ENCODE results near the gene FGGY.
"Not testable (repeated sequence)": the region's sequence is repeated elsewhere in the genome, so short reads cannot be mapped to it uniquely, and the experiment has no call there.

Gene FGGY, protein sequence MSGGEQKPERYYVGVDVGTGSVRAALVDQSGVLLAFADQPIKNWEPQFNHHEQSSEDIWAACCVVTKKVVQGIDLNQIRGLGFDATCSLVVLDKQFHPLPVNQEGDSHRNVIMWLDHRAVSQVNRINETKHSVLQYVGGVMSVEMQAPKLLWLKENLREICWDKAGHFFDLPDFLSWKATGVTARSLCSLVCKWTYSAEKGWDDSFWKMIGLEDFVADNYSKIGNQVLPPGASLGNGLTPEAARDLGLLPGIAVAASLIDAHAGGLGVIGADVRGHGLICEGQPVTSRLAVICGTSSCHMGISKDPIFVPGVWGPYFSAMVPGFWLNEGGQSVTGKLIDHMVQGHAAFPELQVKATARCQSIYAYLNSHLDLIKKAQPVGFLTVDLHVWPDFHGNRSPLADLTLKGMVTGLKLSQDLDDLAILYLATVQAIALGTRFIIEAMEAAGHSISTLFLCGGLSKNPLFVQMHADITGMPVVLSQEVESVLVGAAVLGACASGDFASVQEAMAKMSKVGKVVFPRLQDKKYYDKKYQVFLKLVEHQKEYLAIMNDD

DNA sequence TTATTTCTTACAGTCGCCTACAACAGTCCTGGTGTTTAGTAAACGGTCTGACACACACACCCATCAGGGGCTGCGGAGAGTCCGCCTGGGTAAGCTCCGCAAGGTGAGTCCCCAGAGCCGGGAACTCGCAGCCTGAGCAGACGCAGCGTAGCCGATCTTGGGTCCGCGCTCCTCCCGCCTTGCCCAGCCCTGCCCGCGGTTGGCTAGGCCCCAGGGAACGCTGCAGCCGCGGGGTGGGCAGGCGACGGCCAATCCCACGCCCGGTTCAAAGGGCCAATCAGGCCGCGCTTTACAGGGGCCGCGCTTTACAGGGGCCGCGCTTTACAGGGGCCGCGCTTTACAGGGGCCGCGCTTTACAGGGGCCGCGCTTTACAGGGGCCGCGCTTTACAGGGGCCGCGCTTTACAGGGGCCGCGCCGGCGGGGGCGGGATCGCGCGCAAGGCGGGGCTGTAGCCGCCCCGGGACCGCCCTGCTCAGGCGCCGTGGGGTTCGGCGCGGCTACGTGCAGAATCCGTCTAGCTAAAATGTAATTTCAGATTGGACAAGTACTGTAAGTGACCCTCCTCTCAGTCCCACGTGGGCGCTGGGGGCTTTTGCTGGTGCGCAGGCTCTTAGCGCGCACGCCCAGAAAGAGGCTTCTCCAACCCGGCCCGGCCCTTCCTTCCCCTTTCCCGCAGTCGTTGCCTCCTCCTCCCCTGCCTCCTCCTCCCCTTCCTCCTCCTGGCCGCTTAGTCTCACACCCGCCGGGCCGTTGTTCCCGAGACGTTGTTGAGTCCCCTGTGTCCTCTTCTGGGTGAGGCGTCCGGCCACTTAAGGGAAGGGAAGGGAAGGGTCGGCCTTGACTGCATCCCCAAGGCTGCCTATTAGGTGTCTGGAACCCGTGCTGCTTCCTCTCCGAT lies at the start of gene FGGY:
FGGY (plus strand) TSS at position 737 of the 899 bp plus-strand sequence. CDS start 24,456 bp downstream, outside the sequence.
- peak; percentile 88 for DNase-seq (ENCODE audit: low spot score)

DNA sequence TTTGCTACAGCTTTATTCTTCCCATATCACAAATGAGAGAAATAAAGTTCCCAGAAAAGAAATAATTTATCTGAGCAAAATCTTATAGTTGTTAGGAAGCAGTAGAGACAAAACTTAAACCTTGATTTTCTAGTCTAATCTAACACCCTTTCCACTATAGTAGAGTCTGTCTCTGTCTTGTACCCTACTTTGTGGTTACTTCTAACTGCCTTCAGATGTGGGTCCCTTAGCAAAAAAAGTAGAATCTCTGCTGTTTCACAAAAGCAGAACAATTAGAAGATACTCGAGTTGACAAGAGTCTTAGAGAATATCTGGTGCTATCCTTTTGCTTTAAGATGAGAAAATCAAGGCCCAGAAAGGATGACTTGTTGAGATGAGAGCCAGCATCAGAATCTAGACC lies 48.1 kb upstream of the FGGY start:
- DNase-seq (ENCODE audit: low spot score) = no peak

DNA sequence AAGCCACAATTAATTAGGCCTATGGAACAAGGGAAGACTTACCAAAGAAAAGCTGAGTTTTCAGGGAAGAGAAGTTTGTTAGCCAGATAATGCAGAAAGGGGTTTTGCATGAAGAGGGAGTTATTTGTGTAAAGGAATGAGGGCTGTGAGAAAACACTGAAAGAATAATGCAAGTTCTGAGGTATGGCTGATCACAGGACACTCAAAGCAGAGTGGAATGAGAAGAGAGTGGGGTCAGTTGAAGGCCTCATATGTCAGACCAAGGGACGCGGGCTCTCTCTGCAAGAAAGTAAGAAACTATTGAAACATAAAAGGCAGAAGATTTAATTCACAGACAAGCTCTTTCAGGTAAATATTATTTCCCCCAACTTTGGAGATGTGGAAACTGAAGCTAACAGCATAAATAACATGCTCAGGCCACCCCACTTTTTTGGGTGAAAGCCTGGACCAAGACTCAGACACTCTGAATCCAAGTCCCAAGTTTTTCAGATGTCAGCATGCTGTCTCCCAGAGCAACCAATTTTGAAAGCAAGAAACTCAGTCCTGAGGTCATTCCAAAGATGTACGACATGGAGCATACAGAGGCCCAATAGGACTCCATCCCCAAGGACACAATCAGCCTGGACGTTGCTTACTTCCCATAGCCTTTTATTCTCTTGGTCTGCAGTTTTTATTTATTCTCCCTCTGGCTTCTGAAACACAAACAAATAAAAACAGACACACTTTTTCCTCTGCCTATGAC lies 47.3 kb upstream of the FGGY start:
- no peak for DNase-seq (ENCODE audit: low spot score)

DNA sequence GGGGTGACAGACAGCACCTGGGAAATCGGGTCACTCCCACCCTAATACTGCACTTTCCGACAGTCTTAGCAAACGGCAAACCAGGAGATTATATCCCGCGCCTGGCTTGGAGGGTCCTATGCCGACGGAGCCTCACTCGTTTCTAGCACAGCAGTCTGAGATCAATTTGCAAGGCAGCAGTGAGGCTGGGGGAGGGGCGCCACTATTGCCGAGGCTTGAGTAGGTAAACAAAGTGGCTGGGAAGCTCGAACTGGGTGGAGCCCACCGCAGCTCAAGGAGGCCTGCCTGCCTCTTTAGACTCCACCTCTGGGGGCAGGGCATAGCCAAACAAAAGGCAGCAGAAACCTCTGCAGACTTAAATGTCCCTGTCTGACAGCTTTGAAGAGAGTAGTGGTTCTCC lies 45.8 kb upstream of the FGGY start:
- DNase-seq (ENCODE audit: low spot score) = not testable (repeated sequence)

DNA sequence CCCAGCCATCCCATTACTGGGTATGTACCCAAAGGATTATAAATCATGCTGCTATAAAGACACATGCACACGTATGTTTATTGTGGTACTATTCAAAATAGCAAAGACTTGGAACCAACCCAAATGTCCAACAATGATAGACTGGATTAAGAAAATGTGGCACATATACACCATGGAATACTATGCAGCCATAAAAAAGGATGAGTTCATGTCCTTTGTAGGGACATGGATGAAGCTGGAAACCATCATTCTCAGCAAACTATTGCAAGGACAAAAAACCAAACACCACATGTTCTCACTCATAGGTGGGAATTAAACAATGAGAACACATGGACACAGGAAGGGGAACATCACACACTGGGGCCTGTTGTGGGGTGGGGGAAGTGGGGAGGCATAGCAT lies 40.5 kb upstream of the FGGY start:
- not testable (repeated sequence) for DNase-seq (ENCODE audit: low spot score)

DNA sequence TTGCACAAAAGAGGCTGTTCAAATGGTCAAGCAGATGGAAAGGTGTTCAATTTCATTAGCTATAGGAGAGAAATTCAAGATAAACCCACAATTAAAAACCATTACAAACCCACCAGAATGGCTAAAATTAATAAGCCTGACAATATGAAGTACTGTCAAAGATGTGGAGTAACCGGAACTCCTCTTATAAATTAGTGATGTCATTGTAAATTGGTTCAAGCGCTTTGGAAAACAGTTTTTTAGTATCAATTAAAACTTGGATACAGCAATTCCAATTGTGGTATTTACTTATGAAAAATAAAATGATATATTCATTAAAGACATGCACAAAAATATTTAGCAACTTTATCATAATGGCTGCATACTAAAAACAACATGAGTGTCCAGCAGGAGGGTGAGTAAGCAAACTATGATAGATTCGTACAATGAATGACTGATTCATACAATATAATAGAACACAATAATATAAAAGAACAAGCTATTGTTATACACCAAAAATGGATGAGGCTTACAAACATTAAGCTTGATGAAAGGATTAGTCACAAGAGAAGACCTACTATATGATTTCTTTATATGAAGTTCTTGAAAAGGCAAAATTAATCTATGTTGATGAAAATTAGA lies 38.4 kb upstream of the FGGY start:
- no peak for DNase-seq (ENCODE audit: low spot score)

DNA sequence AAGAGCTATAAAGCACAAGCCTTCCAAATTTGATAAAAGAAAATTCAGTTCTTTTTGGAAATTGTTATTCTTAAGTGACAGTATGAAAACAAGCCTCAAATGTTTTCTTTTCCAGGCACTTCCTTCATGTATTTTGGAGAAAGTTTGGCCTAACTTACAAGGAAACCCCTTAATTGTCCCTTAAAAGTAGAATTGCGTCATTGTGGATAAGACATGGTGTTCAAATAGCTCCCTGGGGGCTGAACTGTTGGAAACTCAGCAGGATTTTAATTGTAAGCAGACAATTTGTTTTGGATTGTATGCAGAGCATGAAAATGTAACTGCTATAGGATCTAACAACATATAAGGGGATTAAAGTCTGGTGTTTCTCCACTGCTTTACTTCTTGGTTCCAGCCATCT lies 35.4 kb upstream of the FGGY start:
- no peak for DNase-seq (ENCODE audit: low spot score)

DNA sequence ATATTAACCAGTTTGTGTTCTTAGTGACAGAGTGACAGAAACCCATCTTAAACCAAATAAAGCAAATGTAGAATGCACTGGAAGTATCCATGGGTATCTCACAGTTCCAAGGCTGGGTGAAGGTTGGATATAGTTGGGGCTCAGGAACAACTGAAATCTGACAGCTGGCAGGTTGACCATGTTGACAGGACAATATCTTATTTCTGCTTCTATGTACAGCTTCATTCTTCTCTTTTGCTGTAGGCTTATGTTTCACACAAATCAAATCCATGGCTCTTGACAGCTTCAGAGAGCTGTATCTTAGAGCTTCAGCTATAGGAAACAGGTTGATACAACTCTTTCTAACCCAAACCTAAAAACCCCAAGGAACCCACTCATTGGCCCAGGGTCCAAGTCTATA lies 34.3 kb upstream of the FGGY start:
- no peak for DNase-seq (ENCODE audit: low spot score)

DNA sequence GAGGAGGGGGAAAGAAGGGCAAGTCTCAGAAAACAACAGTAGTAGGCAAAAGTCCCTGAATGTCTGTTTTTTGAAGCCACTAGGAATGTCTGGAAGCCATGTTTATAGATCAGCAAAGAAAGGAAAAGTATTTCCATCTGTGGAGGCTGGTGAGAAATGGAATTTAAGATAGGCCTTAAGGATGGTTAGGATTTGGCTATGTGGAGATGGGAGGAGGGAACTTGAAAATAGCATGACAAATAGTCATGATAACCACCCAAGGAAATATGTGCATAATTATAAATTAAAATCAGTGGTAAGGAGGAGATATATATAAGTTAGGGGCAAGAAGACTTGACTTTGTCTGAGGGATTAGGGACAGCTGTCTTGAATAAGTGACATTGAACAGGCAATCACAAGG lies 33.8 kb upstream of the FGGY start:
- no peak for DNase-seq (ENCODE audit: low spot score)

DNA sequence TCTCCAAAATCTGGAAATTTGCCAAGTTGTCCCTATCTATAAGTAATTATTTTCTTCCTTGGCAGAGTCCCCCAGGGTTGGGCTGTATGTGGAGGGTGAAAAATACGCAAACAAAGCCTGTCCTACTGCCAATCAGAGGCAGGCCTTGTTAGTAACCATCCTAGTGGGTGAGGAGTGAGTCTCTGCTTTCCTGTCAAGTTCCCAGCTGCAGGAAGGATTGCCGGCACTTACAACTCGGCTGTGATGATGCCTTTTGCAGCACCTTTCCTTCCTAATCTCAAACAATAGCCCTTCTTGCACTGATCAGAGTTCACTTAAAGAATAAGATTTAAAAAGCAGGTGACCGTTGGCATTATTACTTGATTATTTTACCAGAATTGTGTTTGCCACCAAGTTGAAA lies 31.3 kb upstream of the FGGY start:
- DNase-seq (ENCODE audit: low spot score) = no peak

DNA sequence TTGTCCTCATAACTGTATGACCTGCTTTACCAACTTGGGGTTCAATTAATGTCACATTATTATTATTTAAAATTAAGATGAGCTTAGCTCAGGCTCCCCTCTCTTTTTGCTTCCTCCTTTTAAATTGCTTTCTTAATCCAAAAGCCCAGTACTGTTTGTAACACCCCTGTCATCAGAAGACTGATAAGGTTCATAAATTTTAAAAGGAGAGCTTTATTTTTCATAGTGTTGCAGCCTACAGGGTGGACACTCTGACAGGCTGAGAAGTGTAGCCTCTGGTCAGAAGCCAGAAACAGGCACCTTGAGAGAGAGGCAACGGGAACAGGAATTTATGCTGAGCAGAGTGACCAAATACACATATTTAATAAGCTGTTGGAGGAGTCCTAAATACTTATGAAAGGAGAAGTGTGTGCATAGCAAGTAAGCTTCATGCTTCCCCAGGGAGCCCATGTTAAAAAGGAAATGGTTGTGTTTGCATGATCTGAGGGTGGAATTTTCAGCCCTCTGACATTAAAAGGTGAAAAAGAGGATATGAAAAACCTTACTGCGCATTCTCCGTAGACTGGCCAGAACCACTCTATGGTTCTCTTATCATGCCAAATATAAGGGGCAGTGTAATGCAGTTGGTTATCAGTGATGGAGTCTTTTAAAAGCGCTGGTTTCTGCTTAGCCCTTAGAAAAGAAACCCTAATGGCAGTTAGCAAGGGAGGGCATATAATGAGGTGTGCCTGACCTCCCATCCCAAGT lies 30.5 kb upstream of the FGGY start:
- no peak for DNase-seq (ENCODE audit: low spot score)

DNA sequence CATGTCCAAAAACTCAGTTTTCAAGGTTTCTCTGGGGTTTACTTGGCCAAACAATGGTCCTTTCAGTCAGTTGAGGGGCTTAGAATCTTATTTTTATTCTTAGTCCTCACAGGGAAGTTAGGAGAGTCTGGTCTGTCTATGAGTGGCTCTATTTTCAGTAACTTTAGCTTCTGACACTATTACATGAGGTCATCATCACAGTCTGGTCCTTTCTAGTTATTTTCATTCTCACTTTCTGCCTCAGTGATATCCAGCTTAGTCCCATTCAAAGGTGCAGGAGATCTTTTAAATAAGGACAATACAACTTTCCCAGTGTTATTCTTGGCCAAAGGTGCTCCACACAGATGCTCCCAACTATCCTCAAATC lies 30.0 kb upstream of the FGGY start:
- no peak for DNase-seq (ENCODE audit: low spot score)

DNA sequence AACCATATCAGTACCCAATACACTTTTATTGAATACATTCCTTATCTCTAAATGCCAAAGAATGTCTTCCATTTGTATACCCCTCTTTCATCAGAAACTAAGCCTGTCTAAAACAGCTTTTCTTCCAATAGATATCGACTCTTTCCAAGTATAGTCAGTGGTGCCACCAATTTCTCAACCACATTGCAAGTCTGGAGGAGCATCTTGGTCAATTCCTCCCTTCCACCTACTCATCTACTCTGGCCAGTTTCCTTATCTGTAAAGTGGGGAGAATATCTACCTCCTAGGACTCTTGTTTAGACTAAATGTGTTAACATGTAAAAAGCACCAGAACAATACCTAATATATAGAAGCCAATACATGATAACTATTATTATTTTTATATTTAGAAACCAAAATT lies 28.5 kb upstream of the FGGY start:
- no peak for DNase-seq (ENCODE audit: low spot score)

DNA sequence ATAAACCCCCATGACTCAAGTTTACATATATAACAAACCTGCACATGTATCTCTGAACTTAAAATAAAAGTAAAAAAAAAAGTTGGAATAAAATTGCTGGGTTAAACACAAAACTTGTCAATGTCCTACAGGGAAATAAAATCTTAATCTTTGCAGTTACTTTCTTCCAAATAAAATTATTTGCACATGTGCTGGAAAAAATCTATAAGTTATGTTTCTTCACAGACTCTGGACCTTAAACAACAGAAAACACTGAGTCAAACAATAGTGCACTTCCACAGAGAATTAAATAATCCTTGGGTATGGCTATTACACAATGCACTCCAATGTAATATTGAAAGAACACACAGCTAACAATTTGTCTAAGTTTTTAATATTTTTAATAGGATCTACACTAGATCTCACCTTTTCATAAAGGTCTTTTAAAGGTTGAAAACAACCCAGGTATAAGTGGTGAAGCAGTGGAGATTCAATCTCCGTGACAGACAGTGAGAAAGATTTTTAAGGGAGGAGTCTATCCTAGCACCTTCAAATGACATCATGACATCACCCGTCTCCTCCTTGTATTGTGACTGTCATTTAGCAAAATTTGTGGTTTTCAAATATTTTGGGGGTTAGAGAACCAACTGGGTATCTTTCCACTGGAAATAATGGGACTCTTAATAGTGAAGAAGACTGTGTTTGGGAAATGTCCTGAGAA lies 25.2 kb upstream of the FGGY start:
- no peak for DNase-seq (ENCODE audit: low spot score)

DNA sequence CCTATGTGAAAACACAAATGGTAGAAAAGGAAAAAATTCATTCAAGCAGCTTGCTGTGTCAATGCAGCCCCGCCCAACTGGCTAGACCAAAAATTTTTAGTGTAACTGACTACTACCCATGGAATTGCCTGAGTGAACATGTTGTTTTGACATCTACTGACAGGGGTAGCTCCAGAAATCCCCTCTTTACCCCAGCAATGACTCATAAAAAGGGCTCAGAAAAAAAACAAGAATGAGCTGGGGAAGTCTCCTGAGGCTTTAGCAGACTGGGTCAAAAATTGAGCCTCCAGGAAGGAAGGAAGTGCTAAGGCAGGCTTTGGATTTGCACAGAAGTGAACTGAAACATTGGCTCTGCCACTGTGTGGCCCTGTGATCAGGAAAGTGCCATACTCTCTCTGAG lies 24.4 kb upstream of the FGGY start:
- no peak for DNase-seq (ENCODE audit: low spot score)

DNA sequence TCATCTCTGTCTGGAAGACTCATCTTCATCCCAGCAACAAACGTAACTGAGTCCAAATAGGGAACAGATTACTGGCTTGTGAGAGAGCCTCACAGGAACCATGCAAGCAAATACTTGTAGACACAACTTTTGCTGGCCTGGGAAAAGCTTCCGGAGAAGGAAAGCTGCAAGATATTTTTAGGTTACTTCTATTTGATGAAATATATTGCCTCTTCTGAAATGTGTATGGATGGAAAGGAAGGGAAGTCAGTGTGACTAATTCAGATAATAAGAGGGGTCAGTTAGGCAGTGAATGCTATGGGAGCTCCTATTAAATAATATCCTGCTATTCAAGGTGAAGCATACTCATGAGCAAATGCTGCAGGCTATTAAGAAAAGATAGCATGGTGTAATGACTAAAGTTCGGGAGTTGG lies 20.4 kb upstream of the FGGY start:
- DNase-seq (ENCODE audit: low spot score) = no peak

DNA sequence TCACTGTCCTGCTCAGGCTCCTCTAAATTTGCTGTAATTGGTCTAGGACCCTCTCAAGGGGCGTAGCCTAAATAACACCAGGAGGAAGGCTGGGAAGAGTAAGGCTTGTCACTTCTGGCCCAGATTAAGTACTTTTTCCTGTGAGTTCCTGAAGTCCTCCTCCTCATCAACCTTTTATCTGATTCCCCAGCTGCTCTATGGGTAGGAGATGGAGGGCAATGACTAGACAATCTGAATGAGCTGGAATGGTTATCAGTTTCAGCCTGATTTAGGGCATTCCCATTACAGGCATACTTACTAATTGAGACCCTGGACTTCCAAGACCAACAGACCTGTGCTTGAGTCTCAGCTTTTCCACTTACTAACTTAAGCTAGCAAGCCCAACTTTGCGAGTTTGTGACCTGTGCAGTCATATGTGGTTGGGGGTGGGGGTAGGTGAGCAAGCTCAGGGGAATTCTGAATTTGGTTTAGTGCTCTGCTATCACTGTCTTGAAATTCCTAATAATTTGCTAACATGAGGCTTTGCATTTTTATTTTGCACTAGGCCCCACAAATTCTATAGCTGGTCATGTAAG lies 18.0 kb upstream of the FGGY start:
- no peak for DNase-seq (ENCODE audit: low spot score)

DNA sequence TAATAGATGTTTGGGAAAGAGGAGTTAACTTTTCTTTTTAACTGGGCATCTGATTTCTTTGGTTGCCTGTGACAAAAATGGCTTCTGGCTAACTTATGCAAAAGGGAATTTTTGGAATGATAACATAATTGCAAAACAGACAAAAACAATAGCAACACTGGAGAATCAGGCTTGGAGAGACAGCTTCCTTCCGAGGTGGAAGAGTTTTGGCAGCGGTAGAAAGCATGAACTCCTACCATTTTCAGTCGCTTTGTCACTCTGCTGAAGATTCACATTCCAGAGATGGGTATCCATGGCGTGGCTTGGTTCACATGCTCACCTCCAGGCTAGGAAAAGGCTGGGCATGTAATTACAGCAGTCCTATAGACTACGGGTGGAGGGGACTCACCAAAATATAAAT lies 17.2 kb upstream of the FGGY start:
- no peak for DNase-seq (ENCODE audit: low spot score)

DNA sequence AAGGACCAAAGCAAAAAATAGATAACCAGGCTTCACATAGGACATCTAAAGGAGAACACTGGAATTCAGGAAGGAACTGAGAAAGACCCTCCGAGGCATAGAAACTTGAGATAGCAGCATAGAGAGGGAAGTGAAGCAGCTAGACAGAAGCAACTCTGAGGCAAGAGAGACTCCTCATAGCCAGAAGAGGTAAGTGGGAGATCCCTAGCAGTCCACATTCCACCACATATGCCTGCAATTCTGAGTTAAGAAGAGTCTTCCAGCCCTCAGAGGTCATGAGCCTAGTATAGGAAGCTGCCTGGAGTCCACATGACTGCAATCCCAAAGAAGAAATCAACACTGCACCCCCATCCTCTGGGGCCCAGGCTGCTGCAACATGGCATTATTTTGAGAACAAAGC lies 13.9 kb upstream of the FGGY start:
- no peak for DNase-seq (ENCODE audit: low spot score)

DNA sequence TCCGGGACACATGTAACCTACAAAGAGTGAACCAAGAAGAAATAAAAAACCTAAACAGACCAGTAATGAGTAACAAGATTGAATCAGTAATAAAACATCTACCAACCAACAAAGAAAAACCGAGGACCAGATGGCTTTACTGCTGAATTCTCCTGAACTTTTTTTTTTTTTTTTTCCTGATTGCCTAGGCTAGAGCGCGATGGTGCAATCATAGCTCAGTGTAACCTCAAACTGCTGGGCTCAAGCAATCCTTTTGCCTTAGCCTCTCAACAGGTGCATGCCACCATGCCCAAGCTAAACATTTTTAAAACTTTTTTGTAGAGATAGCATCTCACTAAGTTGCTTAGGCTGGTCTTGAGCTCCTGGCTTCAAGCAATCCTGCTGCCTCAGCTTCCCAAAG lies 11.2 kb upstream of the FGGY start:
- DNase-seq (ENCODE audit: low spot score) = no peak

Data from CD4-positive, alpha-beta T cell treated with Interleukin-2 at 100 ng/mL for 4 hours (primary cell).